ENCODE measurements around the gene SRPRB.

The SRPRB gene

DNA sequence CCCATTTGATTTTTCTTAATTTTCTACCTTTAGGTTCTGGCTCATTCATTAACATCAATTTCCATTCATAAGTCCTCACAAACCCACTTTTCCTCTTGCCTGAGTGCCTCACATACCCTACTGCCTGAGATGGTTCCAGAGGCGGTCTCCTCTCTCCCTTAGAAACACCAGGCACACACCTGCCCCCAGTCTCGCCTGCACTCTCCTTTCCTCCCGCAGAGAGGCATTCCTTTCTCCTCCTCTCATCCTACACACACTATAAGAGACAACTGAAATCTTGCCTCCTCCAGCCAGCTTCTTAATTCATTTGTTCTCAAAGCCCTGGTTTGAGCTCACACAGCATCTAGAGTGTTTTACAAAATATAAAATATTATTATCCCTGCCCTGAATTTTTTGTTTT lies 31.9 kb upstream of the SRPRB start:
- TF ChIP-seq, protein P1, sequence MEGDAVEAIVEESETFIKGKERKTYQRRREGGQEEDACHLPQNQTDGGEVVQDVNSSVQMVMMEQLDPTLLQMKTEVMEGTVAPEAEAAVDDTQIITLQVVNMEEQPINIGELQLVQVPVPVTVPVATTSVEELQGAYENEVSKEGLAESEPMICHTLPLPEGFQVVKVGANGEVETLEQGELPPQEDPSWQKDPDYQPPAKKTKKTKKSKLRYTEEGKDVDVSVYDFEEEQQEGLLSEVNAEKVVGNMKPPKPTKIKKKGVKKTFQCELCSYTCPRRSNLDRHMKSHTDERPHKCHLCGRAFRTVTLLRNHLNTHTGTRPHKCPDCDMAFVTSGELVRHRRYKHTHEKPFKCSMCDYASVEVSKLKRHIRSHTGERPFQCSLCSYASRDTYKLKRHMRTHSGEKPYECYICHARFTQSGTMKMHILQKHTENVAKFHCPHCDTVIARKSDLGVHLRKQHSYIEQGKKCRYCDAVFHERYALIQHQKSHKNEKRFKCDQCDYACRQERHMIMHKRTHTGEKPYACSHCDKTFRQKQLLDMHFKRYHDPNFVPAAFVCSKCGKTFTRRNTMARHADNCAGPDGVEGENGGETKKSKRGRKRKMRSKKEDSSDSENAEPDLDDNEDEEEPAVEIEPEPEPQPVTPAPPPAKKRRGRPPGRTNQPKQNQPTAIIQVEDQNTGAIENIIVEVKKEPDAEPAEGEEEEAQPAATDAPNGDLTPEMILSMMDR (IDR thresholded peaks at IDR 0.05), result no peak

GRCh38 chr3:133775309-133775708 lies 30.3 kb upstream of the SRPRB start:
- TF ChIP-seq, protein P1 (IDR thresholded peaks at IDR 0.05), result no peak

GRCh38 chr3:133775835-133776234 lies 29.8 kb upstream of the SRPRB start:
- TF ChIP-seq, protein P1 (IDR thresholded peaks at IDR 0.05), result no peak

- TF ChIP-seq, protein P1 (IDR thresholded peaks at IDR 0.05), result no peak
These were observed 28.7 kb upstream of the SRPRB start for GRCh38 chr3:133776794-133777438.

DNA sequence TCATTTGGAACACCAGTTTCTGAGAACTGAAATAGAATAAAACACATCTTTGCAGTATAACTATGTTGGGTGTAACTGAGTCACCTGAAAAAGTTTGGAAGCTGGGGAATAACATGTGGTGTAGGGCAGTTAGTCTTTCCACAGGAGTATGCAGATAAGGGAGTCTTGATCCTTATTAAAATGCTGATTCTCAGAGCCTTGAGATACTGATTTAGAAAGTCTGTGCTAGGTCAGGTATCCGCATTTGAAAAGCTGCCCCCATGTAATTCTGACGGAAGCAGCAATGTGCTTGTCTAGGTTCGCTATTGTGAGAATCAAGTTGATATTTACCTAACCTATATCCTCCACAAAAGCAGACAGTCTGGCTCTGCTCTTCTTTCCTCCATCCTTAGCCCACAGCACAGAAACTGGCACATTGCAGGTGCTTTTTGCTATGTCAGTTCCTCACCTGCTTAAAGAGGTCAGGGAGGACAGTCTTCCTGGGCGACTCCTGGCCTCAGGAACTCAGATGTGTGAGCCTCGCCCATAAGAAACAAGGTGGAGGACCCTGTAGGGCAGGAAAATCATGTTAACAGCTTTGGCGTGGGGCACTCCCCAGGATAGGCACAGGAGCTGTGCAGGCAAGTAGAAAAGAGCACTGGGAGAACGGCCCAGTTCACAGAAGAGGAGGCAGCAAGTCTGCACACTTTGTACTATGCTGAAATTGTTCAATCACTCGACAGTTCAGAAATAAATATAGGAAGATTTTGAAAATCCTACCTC lies 27.6 kb upstream of the SRPRB start:
- TF ChIP-seq, protein P1 (IDR thresholded peaks at IDR 0.05), result no peak

- TF ChIP-seq, protein P1 (IDR thresholded peaks at IDR 0.05), result no peak
These were observed 25.9 kb upstream of the SRPRB start for GRCh38 chr3:133779626-133780203.

- TF ChIP-seq, protein P1 (IDR thresholded peaks at IDR 0.05), result no peak
These were observed 24.0 kb upstream of the SRPRB start for GRCh38 chr3:133781570-133781969.

All from LNCAP (cell line).